ENCODE data around the gene TOMM70.

TOMM70 gene

GRCh38 chr3:100364421-100364820 lies 36.5 kb downstream of the TOMM70 start:
- peaks cover 18% of the 10 kb centered on the region; the same call in 1 of the 2 replicates for H3K36me3 ChIP-seq (ENCODE audit: low read length)
- H3K9me3 ChIP-seq (ENCODE audit: insufficient read depth, low read length), result no peaks in the 10 kb centered on the region
- 0 out of 2 replicates have a peak, but pooled peaks cover 12% of the 10 kb centered on the region for H3F3A ChIP-seq (ENCODE audit: insufficient read depth)
- no peak overlapping the region for H3K4me2 ChIP-seq (ENCODE audit: low read depth, low read length, poor library complexity, severe bottlenecking)
- TF ChIP-seq CTCF (IDR thresholded peaks at IDR 0.05; ENCODE audit: insufficient read depth, low read length, poor library complexity, severe bottlenecking) (no peak), EZH2phosphoT487 (conservative IDR thresholded peaks at IDR 0.05; ENCODE audit: low read length) (no peak)
- no peaks in the 10 kb centered on the region for H3K27me3 ChIP-seq (ENCODE audit: low read length)
- H3K9me2 ChIP-seq (replicated peaks; ENCODE audit: insufficient read depth, low read length), result no peaks in the 10 kb centered on the region
- no peaks in the 10 kb centered on the region for H3K79me2 ChIP-seq (ENCODE audit: insufficient read depth, low read length)
- H3K4me3 ChIP-seq (ENCODE audit: insufficient read depth, low read length, poor library complexity, severe bottlenecking), result no peak overlapping the region
- no peak overlapping the region for H3K9ac ChIP-seq (ENCODE audit: low read length)
- no peak overlapping the region for H3K27ac ChIP-seq (ENCODE audit: low read depth, low read length)
- no peaks in the 10 kb centered on the region for H4K20me1 ChIP-seq (ENCODE audit: low read depth, low read length)
- no peak overlapping the region for H2AFZ ChIP-seq (ENCODE audit: low read depth, low read length, severe bottlenecking)

- Histone ChIP-seq H3F3A (ENCODE audit: insufficient read depth) (0 out of 2 replicates have a peak, but pooled peaks cover 12% of the 10 kb centered on the region), H4K20me1 (ENCODE audit: low read depth, low read length) (no peaks in the 10 kb centered on the region), H3K4me3 (ENCODE audit: insufficient read depth, low read length, poor library complexity, severe bottlenecking) (no peak overlapping the region), H3K79me2 (ENCODE audit: insufficient read depth, low read length) (no peaks in the 10 kb centered on the region), H3K27ac (ENCODE audit: low read depth, low read length) (no peak overlapping the region), H3K36me3 (ENCODE audit: low read length) (peaks cover 18% of the 10 kb centered on the region; the same call in 1 of the 2 replicates), H3K27me3 (ENCODE audit: low read length) (no peaks in the 10 kb centered on the region), H2AFZ (ENCODE audit: low read depth, low read length, severe bottlenecking) (no peak overlapping the region), H3K9ac (ENCODE audit: low read length) (no peak overlapping the region), H3K9me2 (replicated peaks; ENCODE audit: insufficient read depth, low read length) (no peaks in the 10 kb centered on the region), H3K4me2 (ENCODE audit: low read depth, low read length, poor library complexity, severe bottlenecking) (no peak overlapping the region), H3K9me3 (ENCODE audit: insufficient read depth, low read length) (no peaks in the 10 kb centered on the region)
- TF ChIP-seq CTCF (IDR thresholded peaks at IDR 0.05; ENCODE audit: insufficient read depth, low read length, poor library complexity, severe bottlenecking) (no peak), EZH2phosphoT487 (conservative IDR thresholded peaks at IDR 0.05; ENCODE audit: low read length) (no peak)
Measured at GRCh38 chr3:100361897-100362296, 39.0 kb downstream of the TOMM70 start.

GRCh38 chr3:100360757-100361496 lies 40.0 kb downstream of the TOMM70 start:
- Histone ChIP-seq H3F3A (ENCODE audit: insufficient read depth) (0 out of 2 replicates have a peak, but pooled peaks cover 6% of the 10 kb centered on the region), H3K79me2 (ENCODE audit: insufficient read depth, low read length) (no peaks in the 10 kb centered on the region), H3K4me3 (ENCODE audit: insufficient read depth, low read length, poor library complexity, severe bottlenecking) (no peak overlapping the region), H3K36me3 (ENCODE audit: low read length) (peaks cover 13% of the 10 kb centered on the region; the same call in 1 of the 2 replicates), H3K9ac (ENCODE audit: low read length) (no peak overlapping the region), H3K4me2 (ENCODE audit: low read depth, low read length, poor library complexity, severe bottlenecking) (no peak overlapping the region), H3K9me2 (replicated peaks; ENCODE audit: insufficient read depth, low read length) (no peaks in the 10 kb centered on the region), H4K20me1 (ENCODE audit: low read depth, low read length) (no peaks in the 10 kb centered on the region), H3K27ac (ENCODE audit: low read depth, low read length) (no peak overlapping the region), H3K9me3 (ENCODE audit: insufficient read depth, low read length) (no peaks in the 10 kb centered on the region), H3K27me3 (ENCODE audit: low read length) (no peaks in the 10 kb centered on the region), H2AFZ (ENCODE audit: low read depth, low read length, severe bottlenecking) (no peak overlapping the region)
- TF ChIP-seq CTCF (IDR thresholded peaks at IDR 0.05; ENCODE audit: insufficient read depth, low read length, poor library complexity, severe bottlenecking) (no peak), EZH2phosphoT487 (conservative IDR thresholded peaks at IDR 0.05; ENCODE audit: low read length) (no peak)

Data from SU-DHL-6 (cell line).